Hippocampal formation (tissue), 2 donors: ENCODE results near the gene SUPT20HL1.
"Not testable (repeated sequence)": the region's sequence is repeated elsewhere in the genome, so short reads cannot be mapped to it uniquely, and the experiment has no call there.

Experiments
- DNase-seq, 2 donors: peaks; one replicate each; lab custom pipeline; 2025; lab: John Stamatoyannopoulos, UW

Gene SUPT20HL1

GRCh38 chrX:24363432-24364181, 3.2 kb downstream of the SUPT20HL1 start:
- not testable (repeated sequence) for DNase-seq

- no peak for DNase-seq
Observed at GRCh38 chrX:24364326-24364725, 3.9 kb downstream of the SUPT20HL1 start.

GRCh38 chrX:24364851-24365538, 4.6 kb downstream of the SUPT20HL1 start:
- no peak for DNase-seq

GRCh38 chrX:24366762-24367400, 6.4 kb downstream of the SUPT20HL1 start:
- not testable (repeated sequence) for DNase-seq

GRCh38 chrX:24369816-24370215, 9.4 kb downstream of the SUPT20HL1 start:
- DNase-seq = no peak

- peak in 1 of 2 donors; percentile 2 for DNase-seq
Observed at GRCh38 chrX:24371391-24371972, 11.0 kb downstream of the SUPT20HL1 start.

- DNase-seq = no peak
Observed at GRCh38 chrX:24372021-24372763, 11.8 kb downstream of the SUPT20HL1 start.

- no peak for DNase-seq
Observed at GRCh38 chrX:24375600-24376131, 15.2 kb downstream of the SUPT20HL1 start.

DNA sequence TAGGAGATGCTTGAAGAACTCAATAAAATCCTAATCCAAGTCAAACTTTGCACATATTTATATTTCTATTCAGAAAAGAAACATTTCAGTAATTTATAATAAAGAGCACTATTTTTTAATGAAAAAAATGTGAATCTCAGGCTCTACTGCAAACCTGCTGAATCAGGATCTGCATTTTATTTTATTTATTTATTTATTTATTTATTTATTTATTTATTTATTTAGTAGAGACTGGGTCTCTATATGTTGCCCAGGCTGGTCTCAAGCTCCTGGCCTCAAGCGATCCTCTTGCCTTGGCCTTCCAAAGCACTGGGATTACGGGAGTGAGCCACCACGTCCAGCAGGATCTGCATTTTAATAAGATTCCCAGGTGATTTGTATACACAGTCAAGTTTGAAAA, 16.0 kb downstream of the SUPT20HL1 start:
- no peak for DNase-seq

DNA sequence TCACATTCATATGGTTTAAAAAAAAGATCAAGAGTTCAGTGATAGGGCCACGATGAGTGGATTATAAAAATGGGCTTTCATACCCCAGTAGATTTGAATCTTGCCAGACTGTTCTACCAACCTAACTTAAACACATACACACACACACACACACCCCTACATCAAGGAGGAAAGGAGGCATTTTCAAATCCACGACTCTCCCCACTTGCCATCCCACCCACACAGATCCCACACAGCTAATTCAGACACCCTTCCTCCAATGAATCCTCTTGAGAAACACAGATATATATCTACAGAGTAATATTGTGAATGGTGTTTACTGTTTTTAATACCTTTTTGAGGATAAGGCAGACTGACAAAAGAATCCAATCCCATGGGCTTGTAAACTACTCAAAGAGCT, 16.8 kb downstream of the SUPT20HL1 start:
- no peak for DNase-seq

DNA sequence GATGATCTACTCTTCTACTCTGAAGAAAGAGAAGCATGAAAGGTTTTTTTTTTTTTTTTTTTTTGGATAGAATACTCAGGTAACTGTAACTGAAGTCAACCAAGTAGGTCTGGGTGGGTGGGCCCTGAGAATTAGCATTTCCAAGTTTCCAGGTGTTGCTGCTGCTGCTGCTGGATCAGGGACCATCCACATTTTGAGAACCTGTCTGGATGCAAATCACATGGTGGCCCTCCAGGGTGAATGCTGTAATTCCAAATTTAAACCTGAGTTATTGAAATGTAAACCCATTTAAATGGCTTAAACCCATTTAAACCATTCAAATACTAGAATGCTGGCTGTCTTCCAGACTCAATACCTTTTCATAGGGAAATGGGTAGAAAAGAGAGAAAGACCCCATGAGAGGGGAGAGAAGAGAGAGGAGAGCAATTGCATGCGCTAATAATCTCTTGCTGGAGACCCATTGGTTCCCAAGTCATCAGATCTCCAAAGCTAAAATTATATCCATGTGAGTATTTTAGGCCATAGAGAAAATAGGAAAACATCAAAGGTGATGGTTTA, 17.6 kb downstream of the SUPT20HL1 start:
- DNase-seq = no peak

GRCh38 chrX:24378706-24379105, 18.3 kb downstream of the SUPT20HL1 start:
- DNase-seq = no peak

- DNase-seq = no peak
Observed at GRCh38 chrX:24380262-24381187, 20.1 kb downstream of the SUPT20HL1 start.

- DNase-seq = not testable (repeated sequence)
Observed at GRCh38 chrX:24382315-24382714, 21.9 kb downstream of the SUPT20HL1 start.

- no peak for DNase-seq
Observed at GRCh38 chrX:24387724-24388123, 27.3 kb downstream of the SUPT20HL1 start.

GRCh38 chrX:24391389-24391788, 30.9 kb downstream of the SUPT20HL1 start:
- DNase-seq = no peak

GRCh38 chrX:24391843-24392242, 31.4 kb downstream of the SUPT20HL1 start:
- no peak for DNase-seq

DNA sequence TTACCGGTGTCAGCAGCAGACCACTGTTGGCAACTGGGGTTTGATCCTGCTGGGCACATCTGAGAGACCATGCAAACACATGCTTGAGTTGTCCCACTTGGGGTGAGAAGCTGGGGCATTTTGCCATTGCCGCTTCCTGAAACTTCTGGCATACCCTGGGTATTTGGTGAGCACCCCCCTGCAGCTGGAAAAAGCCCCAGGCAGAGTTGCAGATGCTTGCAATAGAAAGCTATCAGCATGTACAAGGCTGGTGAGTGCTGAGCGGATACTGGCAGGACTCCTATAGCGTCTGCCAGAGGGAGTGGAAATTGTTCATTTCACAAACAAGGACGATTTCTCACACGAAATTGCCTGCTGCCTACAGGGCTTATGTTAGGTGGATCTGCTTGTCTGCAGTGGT, 32.3 kb downstream of the SUPT20HL1 start:
- no peak for DNase-seq

DNA sequence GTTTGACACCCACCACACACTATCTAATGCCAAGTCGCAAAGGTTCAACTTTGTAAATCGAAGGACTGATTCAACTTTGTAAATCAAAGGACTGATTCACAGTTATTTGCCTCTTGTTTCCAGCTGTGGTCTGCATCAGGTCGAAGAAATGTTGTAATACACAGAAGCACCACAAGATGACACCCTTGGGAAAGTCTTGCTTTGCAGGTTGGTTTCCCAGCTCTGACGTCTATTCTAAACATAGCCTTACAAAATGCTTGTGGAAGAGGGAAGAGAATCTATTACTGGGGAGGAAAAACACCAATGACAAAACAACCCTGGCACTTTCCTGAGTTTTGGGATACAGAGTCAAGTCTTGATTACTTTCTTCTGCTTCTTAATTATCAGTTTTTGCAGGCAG, 35.3 kb downstream of the SUPT20HL1 start:
- peak; percentile 3 to 58 for DNase-seq
